Activated B cell treated with CpG ODN at 0.5 μM for 24 hours (primary cell): ENCODE results near the gene MAT1A. TPM values are rescaled to one million over a fixed set of nuclear protein-coding genes. Genes with fewer than 3 reads are reported as not detected.

Experiments used
- ATAC-seq: fragments of 200-7000 bp; cut with Tn5 transposase; one replicate; pipeline ENCODE4 v1.10.0; 2021; ENCODE audit warnings: low read depth, mild to moderate bottlenecking, moderate library complexity
- CTCF ChIA-PET: fragments of 350-600 bp; sonication (Branson Sonifier 250); formaldehyde crosslinking; loops from one replicate; lab custom pipeline; 2021; ENCODE audit warnings: antibody characterized with exemption; lab: Charles Lee
- POLR2A ChIA-PET: fragments of 350-600 bp; sonication (Branson Sonifier 250); formaldehyde crosslinking; loops from one replicate; lab custom pipeline; 2021; ENCODE audit warnings: antibody characterized with exemption; lab: Charles Lee
- DNase-seq: peaks from one replicate; pipeline ENCODE4 v3.0.0; 2022
- H3K27ac Mint-ChIP-seq: one replicate; pipeline ENCODE4 v1.8.0; 2020; ENCODE audit warnings: mixed read lengths
- H3K27me3 Mint-ChIP-seq: one replicate; pipeline ENCODE4 v1.8.0; 2021; ENCODE audit warnings: mixed read lengths
- H3K36me3 Mint-ChIP-seq: one replicate; pipeline ENCODE4 v1.8.0; 2021; ENCODE audit warnings: low read depth, mixed read lengths
- H3K4me1 Mint-ChIP-seq: one replicate; pipeline ENCODE4 v1.8.0; 2021; ENCODE audit warnings: mixed read lengths
- H3K4me3 Mint-ChIP-seq: one replicate; pipeline ENCODE4 v1.8.0; 2020; ENCODE audit warnings: mild to moderate bottlenecking, mixed read lengths
- H3K9me3 Mint-ChIP-seq: one replicate; pipeline ENCODE4 v1.8.0; 2020; ENCODE audit warnings: mixed read lengths
- intact Hi-C: fragments of 100-400 bp; cut with micrococcal nuclease; formaldehyde crosslinking; loops from one replicate; pipeline ENCODE4 v1.15.1; 2024
- total RNA-seq: library from RNA; stranded (reverse); gene quantifications from 2 replicates; pipeline ENCODE4 v1.2.3, GENCODE V29; 2022
- TF ChIP-seq, protein P1 (sequence below): fragments of 200-600 bp; IDR thresholded peaks from one replicate; pipeline ENCODE4 v1.8.0; 2022; ENCODE audit warnings: antibody characterized with exemption, mild to moderate bottlenecking

MAT1A gene
- total RNA-seq, 1 donor from 2014 or later = not detected

DNA sequence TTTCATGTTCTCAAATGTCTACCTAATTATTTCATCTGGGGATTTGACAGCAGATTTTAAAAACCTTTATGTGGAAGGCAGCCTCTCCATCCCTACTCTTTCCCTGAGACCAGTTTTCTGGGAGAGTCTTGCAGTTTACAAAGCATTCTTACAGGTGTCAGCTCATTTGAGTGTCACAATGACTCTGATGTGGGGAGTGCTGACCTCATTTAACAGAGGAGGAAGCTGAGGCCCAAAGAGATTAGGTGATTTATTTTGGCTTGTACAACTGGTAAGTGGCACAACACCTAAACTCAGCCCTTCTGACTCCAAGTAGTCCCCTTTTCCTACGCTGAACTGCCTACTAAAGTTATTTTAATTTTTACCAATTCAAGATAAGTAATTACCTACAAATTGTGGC, 33.3 kb upstream of the MAT1A start:
- intact Hi-C loops = no loop called here
- H3K27me3 Mint-ChIP-seq = peaks cover 1% of the 10 kb centered on the region
- ATAC-seq = no peak

DNA sequence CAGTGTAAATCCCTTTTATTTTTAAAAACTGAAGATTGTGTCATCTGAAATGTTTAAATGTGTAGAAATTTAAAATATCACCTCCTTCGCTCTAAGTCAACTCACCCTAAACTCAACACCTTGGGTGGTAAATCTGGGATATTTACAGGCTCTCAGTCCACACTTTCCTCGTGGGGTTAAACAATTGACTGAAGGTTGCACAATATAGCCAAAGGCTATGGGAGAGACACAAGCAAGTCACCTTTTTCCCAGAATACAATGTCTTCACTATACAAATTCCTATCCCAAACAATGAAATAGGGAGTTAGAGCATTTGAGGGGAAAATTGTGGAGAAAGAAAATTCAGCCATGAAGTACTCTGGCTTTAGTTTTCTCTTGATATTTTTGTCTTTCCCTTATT, 32.7 kb upstream of the MAT1A start:
- Mint-ChIP-seq H3K4me1 (no peaks in the 10 kb centered on the region), H3K9me3 (no peaks in the 10 kb centered on the region), H3K4me3 (no peak overlapping the region), H3K27me3 (peaks cover 4% of the 10 kb centered on the region), H3K27ac (no peak overlapping the region), H3K36me3 (no peaks in the 10 kb centered on the region)
- ATAC-seq (no peak), DNase-seq (no peak)
- intact Hi-C loops = no loop called here
- POLR2A ChIA-PET = no interaction called here
- TF ChIP-seq, protein P1, sequence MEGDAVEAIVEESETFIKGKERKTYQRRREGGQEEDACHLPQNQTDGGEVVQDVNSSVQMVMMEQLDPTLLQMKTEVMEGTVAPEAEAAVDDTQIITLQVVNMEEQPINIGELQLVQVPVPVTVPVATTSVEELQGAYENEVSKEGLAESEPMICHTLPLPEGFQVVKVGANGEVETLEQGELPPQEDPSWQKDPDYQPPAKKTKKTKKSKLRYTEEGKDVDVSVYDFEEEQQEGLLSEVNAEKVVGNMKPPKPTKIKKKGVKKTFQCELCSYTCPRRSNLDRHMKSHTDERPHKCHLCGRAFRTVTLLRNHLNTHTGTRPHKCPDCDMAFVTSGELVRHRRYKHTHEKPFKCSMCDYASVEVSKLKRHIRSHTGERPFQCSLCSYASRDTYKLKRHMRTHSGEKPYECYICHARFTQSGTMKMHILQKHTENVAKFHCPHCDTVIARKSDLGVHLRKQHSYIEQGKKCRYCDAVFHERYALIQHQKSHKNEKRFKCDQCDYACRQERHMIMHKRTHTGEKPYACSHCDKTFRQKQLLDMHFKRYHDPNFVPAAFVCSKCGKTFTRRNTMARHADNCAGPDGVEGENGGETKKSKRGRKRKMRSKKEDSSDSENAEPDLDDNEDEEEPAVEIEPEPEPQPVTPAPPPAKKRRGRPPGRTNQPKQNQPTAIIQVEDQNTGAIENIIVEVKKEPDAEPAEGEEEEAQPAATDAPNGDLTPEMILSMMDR = no peak
- CTCF ChIA-PET = no interaction called here

More for the DNA sequence above, 33.3 kb upstream of the MAT1A start:
- H3K9me3 Mint-ChIP-seq = no peaks in the 10 kb centered on the region
- no peak overlapping the region for H3K4me3 Mint-ChIP-seq
- no peaks in the 10 kb centered on the region for H3K4me1 Mint-ChIP-seq
- no peaks in the 10 kb centered on the region for H3K36me3 Mint-ChIP-seq
- CTCF ChIA-PET = no interaction called here
- TF ChIP-seq, protein P1 = no peak
- no peak for DNase-seq
- POLR2A ChIA-PET = no interaction called here
- no peak overlapping the region for H3K27ac Mint-ChIP-seq

DNA sequence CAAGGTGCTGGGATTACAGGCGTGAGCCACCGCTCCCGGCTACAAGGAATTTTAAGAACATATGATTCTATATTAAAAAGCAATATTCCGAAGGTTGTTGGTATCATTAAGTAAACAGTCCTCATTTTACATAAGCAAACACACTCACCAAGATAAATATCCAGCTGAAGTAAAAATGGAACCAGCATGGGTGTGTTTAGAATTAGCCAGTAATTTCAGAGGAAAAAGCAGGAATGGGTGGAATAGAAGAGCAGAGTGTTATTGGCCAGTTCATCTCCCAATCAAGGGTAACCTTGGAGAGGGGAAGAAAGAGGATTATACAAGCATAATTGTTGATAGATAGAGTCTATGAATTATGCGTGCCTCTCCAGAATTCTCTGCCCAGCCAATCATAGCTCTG, 31.7 kb upstream of the MAT1A start:
- POLR2A ChIA-PET = no interaction called here
- TF ChIP-seq, protein P1 = no peak
- Mint-ChIP-seq H3K9me3 (no peaks in the 10 kb centered on the region), H3K36me3 (no peaks in the 10 kb centered on the region), H3K4me1 (no peaks in the 10 kb centered on the region), H3K4me3 (no peak overlapping the region), H3K27me3 (peaks cover 4% of the 10 kb centered on the region), H3K27ac (no peak overlapping the region)
- CTCF ChIA-PET = no interaction called here
- intact Hi-C loops = no loop called here
- ATAC-seq (no peak), DNase-seq (no peak)

DNA sequence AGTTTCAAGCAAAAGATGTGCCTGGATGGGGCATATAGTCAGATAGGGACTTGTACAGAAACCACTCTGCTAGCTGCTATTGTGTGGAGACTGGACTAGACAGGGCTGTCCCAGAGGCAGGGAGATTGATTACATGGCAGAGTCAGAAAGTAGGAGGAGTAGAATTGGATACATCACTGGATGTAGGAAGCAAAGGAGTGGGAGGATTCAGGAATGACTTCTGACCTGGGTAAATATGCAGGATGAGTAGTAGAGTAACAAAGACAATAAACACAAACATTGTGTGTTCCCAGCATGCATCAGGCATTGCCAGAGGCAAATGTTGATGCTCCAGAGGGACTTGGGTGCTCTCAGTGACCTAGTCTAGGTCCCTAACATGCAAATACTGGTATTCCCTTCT, 30.9 kb upstream of the MAT1A start:
- no peaks in the 10 kb centered on the region for H3K36me3 Mint-ChIP-seq
- no peak overlapping the region for H3K27ac Mint-ChIP-seq
- peaks cover 4% of the 10 kb centered on the region for H3K27me3 Mint-ChIP-seq
- ChIA-PET CTCF (no interaction called here), POLR2A (no interaction called here)
- TF ChIP-seq, protein P1 = no peak
- H3K4me3 Mint-ChIP-seq = no peak overlapping the region
- no peaks in the 10 kb centered on the region for H3K4me1 Mint-ChIP-seq
- no peak for DNase-seq
- H3K9me3 Mint-ChIP-seq = no peaks in the 10 kb centered on the region
- intact Hi-C loops = no loop called here
- ATAC-seq = no peak

DNA sequence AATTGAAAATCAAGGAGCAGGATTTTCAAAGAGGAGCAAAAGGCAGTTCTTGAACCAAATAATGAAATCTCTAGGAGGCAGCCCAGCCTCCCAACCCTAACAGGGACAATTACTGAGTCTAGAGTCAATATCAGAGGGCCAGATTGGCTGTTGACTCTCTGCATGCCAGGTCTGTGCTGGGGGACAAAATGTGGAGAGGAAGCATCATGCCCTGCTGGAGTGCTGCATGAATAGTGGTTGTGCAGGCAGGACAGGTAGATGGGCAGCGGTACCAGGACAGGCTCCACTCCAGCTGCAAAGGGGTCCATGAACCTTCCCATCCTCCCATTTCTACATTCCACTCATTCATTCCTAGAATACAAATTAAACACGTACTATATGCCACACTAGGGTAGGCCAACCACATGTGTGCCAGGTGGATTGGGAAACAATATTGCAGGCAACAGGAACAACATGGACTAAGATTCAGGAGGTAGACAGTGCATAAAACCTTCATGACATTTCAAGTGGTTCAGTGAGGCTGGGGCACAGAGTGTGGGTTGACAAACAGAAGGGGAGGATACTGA, 30.4 kb upstream of the MAT1A start:
- no peak for ATAC-seq
- TF ChIP-seq, protein P1 = no peak
- intact Hi-C loops = no loop called here
- POLR2A ChIA-PET = no interaction called here
- CTCF ChIA-PET = no interaction called here
- DNase-seq = no peak
- H3K4me1 Mint-ChIP-seq = no peaks in the 10 kb centered on the region
- H3K27ac Mint-ChIP-seq = no peak overlapping the region
- H3K36me3 Mint-ChIP-seq = no peaks in the 10 kb centered on the region
- peaks cover 4% of the 10 kb centered on the region for H3K27me3 Mint-ChIP-seq
- no peak overlapping the region for H3K4me3 Mint-ChIP-seq
- no peaks in the 10 kb centered on the region for H3K9me3 Mint-ChIP-seq
